GM23338 (cell line): ENCODE results near the gene ABCA7.

Experiments
- JUNB ChIP-seq: IDR thresholded peaks from one replicate; pipeline ENCODE4 v1.6.1; 2016; ENCODE audit warnings: antibody characterized with exemption; ENCODE audit not compliant: unreplicated experiment
- ZNF114 ChIP-seq: fragments of 250-450 bp; sonication (Bioruptor Pico); IDR thresholded peaks from 2 replicates; pipeline ENCODE4 v1.5.0; 2020; ENCODE audit warnings: mild to moderate bottlenecking, moderate library complexity
- ZNF331 ChIP-seq: fragments of 250-450 bp; sonication (Bioruptor Pico); IDR thresholded peaks from 2 replicates; pipeline ENCODE4 v1.5.0; 2020; ENCODE audit warnings: low read depth, mild to moderate bottlenecking, moderate library complexity
- TF ChIP-seq, protein P1 (sequence below), 2 experiments: fragments of 200-600 bp in 1 of 2; sonication (generic) in 1 of 2; conservative IDR thresholded peaks; 2 replicates each; pipeline versions ENCODE4 v1.5.1 to v1.6.1; 2016 to 2017; ENCODE audit warnings: antibody characterized with exemption in 2 of 2, low read depth in 2 of 2, mild to moderate bottlenecking in 2 of 2, moderate library complexity in 1 of 2
- TF ChIP-seq, protein P2 (sequence below): IDR thresholded peaks from 2 replicates; pipeline ENCODE4 v1.6.1; 2016; ENCODE audit warnings: antibody characterized with exemption
- TF ChIP-seq, protein P3 (sequence below): IDR thresholded peaks from one replicate; pipeline ENCODE4 v1.6.1; 2018; ENCODE audit warnings: antibody characterized with exemption; ENCODE audit not compliant: unreplicated experiment

DNA sequence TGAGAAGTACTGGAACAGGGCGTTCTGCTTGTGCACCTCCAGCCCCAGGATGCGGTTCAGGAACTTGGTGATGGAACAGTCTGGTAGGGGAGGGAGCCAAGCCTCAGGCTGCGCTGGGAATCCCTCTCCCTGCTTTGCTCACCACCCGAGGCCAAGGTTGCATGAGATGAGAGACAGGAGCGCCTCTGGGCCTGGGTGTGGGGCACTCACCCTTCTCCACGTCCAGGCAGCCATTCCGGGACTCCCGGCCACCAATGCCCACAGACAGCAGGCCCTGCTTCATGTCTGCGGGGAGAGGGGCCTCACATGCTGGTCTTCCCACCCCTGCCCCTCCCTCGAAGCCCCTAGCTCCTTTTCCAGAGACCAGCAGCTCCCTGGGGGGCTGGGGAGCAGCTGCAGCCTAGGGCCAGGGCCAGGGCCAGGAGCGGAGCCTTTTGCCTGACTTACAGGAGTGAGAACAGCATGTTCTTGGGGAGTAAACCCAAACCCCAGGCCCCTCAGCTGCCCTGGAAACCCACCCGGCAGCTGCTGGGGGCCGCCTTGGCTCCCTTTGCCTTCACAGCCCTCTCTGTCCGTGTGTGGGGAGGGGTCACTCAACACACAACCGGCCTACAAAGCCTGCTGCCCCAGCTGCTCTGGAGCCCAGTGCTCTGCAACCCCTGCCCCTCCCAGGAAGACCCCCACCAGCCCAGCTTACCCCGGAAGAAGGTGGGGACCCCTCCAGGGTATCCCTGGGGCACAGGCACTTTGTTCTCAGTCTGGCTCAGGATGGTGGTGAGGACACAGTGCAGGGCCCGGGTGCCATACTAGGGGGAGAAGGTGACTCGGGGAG lies 71.1 kb downstream of the ABCA7 start:
- TF ChIP-seq, protein P1, sequence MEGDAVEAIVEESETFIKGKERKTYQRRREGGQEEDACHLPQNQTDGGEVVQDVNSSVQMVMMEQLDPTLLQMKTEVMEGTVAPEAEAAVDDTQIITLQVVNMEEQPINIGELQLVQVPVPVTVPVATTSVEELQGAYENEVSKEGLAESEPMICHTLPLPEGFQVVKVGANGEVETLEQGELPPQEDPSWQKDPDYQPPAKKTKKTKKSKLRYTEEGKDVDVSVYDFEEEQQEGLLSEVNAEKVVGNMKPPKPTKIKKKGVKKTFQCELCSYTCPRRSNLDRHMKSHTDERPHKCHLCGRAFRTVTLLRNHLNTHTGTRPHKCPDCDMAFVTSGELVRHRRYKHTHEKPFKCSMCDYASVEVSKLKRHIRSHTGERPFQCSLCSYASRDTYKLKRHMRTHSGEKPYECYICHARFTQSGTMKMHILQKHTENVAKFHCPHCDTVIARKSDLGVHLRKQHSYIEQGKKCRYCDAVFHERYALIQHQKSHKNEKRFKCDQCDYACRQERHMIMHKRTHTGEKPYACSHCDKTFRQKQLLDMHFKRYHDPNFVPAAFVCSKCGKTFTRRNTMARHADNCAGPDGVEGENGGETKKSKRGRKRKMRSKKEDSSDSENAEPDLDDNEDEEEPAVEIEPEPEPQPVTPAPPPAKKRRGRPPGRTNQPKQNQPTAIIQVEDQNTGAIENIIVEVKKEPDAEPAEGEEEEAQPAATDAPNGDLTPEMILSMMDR (conservative IDR thresholded peaks at IDR 0.05; ENCODE audit: low read depth in 2 of 2) = no peak
- TF ChIP-seq JUNB = no peak
- TF ChIP-seq, protein P2, sequence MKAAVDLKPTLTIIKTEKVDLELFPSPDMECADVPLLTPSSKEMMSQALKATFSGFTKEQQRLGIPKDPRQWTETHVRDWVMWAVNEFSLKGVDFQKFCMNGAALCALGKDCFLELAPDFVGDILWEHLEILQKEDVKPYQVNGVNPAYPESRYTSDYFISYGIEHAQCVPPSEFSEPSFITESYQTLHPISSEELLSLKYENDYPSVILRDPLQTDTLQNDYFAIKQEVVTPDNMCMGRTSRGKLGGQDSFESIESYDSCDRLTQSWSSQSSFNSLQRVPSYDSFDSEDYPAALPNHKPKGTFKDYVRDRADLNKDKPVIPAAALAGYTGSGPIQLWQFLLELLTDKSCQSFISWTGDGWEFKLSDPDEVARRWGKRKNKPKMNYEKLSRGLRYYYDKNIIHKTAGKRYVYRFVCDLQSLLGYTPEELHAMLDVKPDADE = no peak
- no peak for TF ChIP-seq ZNF331 (CRISPR knock-in tag)
- TF ChIP-seq ZNF114 (CRISPR knock-in tag) = no peak
- TF ChIP-seq, protein P3, sequence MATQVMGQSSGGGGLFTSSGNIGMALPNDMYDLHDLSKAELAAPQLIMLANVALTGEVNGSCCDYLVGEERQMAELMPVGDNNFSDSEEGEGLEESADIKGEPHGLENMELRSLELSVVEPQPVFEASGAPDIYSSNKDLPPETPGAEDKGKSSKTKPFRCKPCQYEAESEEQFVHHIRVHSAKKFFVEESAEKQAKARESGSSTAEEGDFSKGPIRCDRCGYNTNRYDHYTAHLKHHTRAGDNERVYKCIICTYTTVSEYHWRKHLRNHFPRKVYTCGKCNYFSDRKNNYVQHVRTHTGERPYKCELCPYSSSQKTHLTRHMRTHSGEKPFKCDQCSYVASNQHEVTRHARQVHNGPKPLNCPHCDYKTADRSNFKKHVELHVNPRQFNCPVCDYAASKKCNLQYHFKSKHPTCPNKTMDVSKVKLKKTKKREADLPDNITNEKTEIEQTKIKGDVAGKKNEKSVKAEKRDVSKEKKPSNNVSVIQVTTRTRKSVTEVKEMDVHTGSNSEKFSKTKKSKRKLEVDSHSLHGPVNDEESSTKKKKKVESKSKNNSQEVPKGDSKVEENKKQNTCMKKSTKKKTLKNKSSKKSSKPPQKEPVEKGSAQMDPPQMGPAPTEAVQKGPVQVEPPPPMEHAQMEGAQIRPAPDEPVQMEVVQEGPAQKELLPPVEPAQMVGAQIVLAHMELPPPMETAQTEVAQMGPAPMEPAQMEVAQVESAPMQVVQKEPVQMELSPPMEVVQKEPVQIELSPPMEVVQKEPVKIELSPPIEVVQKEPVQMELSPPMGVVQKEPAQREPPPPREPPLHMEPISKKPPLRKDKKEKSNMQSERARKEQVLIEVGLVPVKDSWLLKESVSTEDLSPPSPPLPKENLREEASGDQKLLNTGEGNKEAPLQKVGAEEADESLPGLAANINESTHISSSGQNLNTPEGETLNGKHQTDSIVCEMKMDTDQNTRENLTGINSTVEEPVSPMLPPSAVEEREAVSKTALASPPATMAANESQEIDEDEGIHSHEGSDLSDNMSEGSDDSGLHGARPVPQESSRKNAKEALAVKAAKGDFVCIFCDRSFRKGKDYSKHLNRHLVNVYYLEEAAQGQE = no peak
